Muscle layer of colon (tissue), 2 donors: Measurements from ENCODE around the gene TJAP1.
A peak's percentile ranks its signal among the peaks of the same experiment; 100 is the strongest.

ENCODE experiments used
- H3K27ac ChIP-seq: one replicate; pipeline ENCODE4 v1.7.0; 2013; ENCODE audit warnings: low read depth, mild to moderate bottlenecking, low read length, moderate library complexity
- H3K27me3 ChIP-seq, 2 donors: one replicate each; pipeline ENCODE4 v1.7.0; 2013; ENCODE audit warnings: low read length in 2 of 2, mild to moderate bottlenecking in 2 of 2; ENCODE audit not compliant: insufficient read depth in 2 of 2, control insufficient read depth in 1 of 2
- H3K36me3 ChIP-seq: one replicate; pipeline ENCODE4 v1.7.0; 2013; ENCODE audit warnings: mild to moderate bottlenecking, low read length; ENCODE audit not compliant: insufficient read depth
- H3K4me1 ChIP-seq: one replicate; pipeline ENCODE4 v1.7.0; 2013; ENCODE audit warnings: mild to moderate bottlenecking, low read length; ENCODE audit not compliant: insufficient read depth
- H3K4me3 ChIP-seq, 2 donors: one replicate each; pipeline ENCODE4 v1.7.0; 2013; ENCODE audit warnings: low read length in 2 of 2, low read depth in 1 of 2, mild to moderate bottlenecking in 1 of 2, moderate library complexity in 1 of 2
- H3K9ac ChIP-seq: one replicate; pipeline ENCODE4 v1.7.0; 2013; ENCODE audit warnings: low read length
- H3K9me3 ChIP-seq: one replicate; pipeline ENCODE4 v1.7.0; 2013; ENCODE audit warnings: mild to moderate bottlenecking, low read length
- donor health status: abdominal sarcoma.
- donor health status: Adenocarcinoma of cecum.

Gene TJAP1

DNA sequence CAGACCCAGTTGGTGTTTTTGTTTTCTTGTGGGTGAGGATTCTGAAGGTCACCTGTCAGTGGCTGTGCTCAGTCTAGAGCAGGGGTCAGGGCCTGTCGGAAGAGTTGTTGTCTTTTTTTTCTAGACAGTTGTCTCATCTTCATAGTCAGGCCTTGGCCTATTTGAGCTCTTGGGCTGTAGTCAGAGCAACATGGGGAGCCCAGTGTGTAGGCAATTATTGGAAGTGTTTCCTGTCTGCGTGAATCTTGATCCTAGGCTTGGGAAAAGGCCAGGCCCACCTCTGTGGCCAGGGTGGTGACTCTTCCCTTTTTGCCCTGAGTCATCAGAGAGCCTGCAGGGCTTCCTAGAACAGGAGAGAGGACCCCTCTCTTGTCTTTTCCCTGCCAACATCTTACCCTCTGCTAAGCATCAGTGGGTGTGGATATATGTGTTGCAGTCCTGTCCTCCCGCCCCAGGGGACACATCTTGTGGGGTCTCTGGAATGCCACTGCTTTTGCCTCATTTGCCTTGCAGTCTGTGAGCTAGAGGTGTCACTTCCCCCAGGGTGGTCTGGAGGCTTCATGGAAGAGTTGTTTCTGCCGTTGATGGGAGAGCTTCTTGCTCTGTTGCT is 11.4 kb downstream of the TJAP1 start:
- Histone ChIP-seq H3K36me3 (peaks cover 15% of the 10 kb centered on the region), H3K9ac (no peak overlapping the region), H3K27ac (no peak overlapping the region), H3K27me3 (no peaks in the 10 kb centered on the region), H3K4me3 (no peak overlapping the region), H3K4me1 (peaks cover 28% of the 10 kb centered on the region), H3K9me3 (no peaks in the 10 kb centered on the region)

DNA sequence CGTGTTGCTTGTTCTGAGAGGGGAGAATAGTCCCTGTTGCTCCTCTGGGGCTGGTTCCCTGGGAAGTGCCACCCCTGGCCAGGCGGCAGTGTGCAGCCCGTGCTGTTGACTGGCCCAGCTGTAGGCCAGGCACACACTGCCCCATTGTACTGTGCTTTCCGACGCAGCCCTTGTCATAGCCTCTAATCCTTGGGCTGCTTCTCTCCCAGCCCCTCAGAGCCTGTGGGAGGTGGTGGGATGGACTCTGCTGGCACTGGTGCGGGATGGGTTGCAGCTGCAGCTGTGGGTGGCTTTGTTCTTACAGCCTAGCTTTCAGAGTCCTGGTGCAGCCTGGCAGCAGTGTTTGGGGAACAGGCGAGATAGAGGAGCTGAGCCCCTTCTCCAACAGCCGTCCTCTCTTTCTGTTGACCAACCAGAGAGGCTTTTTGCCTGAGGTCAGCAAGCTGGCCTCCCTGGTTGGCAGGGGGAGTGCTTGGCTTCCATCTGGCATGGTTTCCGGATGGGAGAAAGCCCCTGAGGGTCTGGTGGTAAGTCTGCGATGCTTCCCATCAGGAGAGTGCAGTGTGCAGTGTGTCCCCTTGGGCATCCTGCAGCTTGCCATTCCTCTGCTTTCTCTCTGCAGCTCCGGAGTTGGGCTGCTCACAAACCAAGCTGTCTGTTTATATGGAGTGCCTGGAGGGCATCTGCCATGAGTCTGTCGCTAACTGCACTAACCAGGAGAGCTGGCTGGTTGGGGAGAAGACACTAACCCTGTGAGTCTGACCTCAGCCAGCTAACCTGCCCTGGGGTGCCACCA is 12.1 kb downstream of the TJAP1 start:
- Histone ChIP-seq H3K4me3 (no peak overlapping the region), H3K9ac (no peak overlapping the region), H3K4me1 (peaks cover 28% of the 10 kb centered on the region), H3K27me3 (no peaks in the 10 kb centered on the region), H3K36me3 (peaks cover 15% of the 10 kb centered on the region), H3K9me3 (no peaks in the 10 kb centered on the region), H3K27ac (no peak overlapping the region)

GRCh38 chr6:43490523-43490939 is 13.2 kb downstream of the TJAP1 start:
- no peak overlapping the region for H3K27ac ChIP-seq
- peaks cover 15% of the 10 kb centered on the region for H3K36me3 ChIP-seq
- peaks cover 32% of the 10 kb centered on the region for H3K4me1 ChIP-seq
- H3K9ac ChIP-seq = no peak overlapping the region
- H3K4me3 ChIP-seq = no peak overlapping the region
- no peaks in the 10 kb centered on the region for H3K9me3 ChIP-seq
- H3K27me3 ChIP-seq = no peaks in the 10 kb centered on the region

- Histone ChIP-seq H3K9me3 (no peaks in the 10 kb centered on the region), H3K4me3 (no peak overlapping the region), H3K36me3 (peaks cover 15% of the 10 kb centered on the region), H3K27me3 (no peaks in the 10 kb centered on the region), H3K9ac (no peak overlapping the region), H3K27ac (peak overlapping the region; percentile 52), H3K4me1 (peaks cover 47% of the 10 kb centered on the region)
These were observed 14.6 kb downstream of the TJAP1 start for GRCh38 chr6:43491750-43492661.

DNA sequence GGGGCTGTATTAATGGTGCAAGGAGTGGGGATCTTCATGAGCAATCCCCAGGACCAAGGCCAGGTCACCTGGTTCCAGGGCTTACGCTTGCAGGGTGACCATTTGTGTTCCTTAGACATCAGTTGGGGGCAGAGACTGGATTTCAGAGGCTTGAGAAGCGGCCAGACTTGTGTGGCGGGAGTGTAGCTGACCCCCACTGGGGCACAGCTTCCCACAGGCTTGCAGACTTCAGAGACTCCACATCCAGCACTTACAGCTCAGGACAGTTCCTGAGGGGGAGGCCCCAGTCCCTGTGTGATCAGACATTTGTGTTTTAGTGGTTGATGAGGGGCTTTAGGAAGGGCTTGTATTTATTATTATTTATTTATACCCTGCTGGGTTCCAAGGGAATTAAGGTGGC is 15.3 kb downstream of the TJAP1 start:
- Histone ChIP-seq H3K9ac (no peak overlapping the region), H3K4me1 (peaks cover 49% of the 10 kb centered on the region)

DNA sequence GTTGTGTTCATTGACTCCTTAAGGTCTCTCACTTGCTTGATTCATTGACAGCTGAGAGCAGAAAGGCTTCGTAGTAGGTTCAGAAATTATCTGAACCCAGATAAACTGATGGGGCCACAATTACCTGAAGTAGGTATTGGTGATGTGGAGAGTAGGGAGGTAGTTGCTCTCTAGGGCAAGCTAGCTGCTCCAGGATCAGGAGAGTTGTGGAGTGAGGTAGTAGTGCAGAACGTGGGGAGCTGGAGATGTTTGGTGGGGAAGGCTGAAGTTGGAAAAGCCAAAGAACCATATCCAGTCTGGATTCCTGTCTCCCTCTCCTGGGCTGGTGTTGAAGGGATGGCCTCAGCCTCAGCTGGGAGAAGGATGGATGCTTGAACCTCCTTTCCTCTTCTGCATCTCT is 15.9 kb downstream of the TJAP1 start:
- peaks cover 49% of the 10 kb centered on the region for H3K4me1 ChIP-seq
- H3K9ac ChIP-seq = peak overlapping the region; percentile 13
- no peak overlapping the region for H3K27ac ChIP-seq

More for the DNA sequence above, 15.3 kb downstream of the TJAP1 start:
- H3K27ac ChIP-seq = peak overlapping the region; percentile 52
- no peaks in the 10 kb centered on the region for H3K27me3 ChIP-seq
- peaks cover 18% of the 10 kb centered on the region for H3K36me3 ChIP-seq
- H3K9me3 ChIP-seq = no peaks in the 10 kb centered on the region
- no peak overlapping the region for H3K4me3 ChIP-seq

DNA sequence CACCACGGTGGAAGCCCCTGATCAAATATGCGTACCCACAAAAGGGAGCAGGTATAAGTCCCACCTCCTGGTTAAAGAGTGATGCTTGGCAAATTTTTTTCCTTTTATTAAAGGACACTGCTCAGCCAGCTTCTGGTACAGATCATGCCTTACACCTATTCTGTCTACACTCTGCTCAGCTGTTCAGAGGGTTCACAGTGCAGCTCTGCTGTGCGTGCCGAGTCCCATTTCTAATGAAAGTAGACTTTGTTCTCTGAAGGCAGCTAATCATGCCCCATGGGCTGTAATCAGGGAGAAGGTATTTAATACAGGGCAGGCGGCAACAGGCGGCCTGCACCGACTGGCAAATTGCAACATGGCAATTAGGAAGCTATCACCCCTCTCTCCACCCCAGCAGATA is 16.5 kb downstream of the TJAP1 start:
- H3K9me3 ChIP-seq = no peaks in the 10 kb centered on the region
- peaks cover 47% of the 10 kb centered on the region for H3K4me1 ChIP-seq
- H3K27ac ChIP-seq = no peak overlapping the region
- no peak overlapping the region for H3K9ac ChIP-seq
- no peaks in the 10 kb centered on the region for H3K27me3 ChIP-seq
- H3K36me3 ChIP-seq = peaks cover 26% of the 10 kb centered on the region
- no peak overlapping the region for H3K4me3 ChIP-seq

More for the DNA sequence above, 15.9 kb downstream of the TJAP1 start:
- Histone ChIP-seq H3K27me3 (no peaks in the 10 kb centered on the region), H3K4me3 (no peak overlapping the region), H3K36me3 (peaks cover 22% of the 10 kb centered on the region), H3K9me3 (no peaks in the 10 kb centered on the region)

GRCh38 chr6:43494321-43494720 is 17.0 kb downstream of the TJAP1 start:
- H3K4me3 ChIP-seq = no peak overlapping the region
- H3K27me3 ChIP-seq = no peaks in the 10 kb centered on the region
- no peak overlapping the region for H3K27ac ChIP-seq
- H3K4me1 ChIP-seq = peaks cover 42% of the 10 kb centered on the region
- no peaks in the 10 kb centered on the region for H3K9me3 ChIP-seq
- no peak overlapping the region for H3K9ac ChIP-seq
- H3K36me3 ChIP-seq = peaks cover 27% of the 10 kb centered on the region

DNA sequence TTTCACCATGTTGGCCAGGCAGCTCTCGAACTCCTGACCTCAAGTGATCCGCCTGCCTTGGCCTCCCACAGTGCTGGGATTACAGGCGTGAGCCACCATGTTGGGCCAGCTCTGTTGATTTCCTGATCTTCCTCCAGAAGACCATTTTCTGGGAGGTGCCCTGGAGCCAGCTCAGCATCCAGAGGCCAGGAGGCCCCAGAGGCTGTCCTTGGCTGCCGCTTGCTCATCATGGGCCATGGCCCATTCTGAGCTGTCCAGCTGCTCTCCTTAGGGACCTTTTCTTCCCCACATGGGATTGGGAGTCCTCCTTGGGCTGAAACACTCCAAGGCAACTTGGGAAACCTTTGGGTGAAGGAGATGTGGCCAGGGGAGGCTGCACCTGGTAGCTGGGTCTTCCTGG is 17.4 kb downstream of the TJAP1 start:
- Histone ChIP-seq H3K27me3 (no peaks in the 10 kb centered on the region), H3K36me3 (peaks cover 29% of the 10 kb centered on the region), H3K27ac (no peak overlapping the region), H3K9ac (no peak overlapping the region), H3K4me1 (peaks cover 39% of the 10 kb centered on the region), H3K9me3 (no peaks in the 10 kb centered on the region), H3K4me3 (no peak overlapping the region)

DNA sequence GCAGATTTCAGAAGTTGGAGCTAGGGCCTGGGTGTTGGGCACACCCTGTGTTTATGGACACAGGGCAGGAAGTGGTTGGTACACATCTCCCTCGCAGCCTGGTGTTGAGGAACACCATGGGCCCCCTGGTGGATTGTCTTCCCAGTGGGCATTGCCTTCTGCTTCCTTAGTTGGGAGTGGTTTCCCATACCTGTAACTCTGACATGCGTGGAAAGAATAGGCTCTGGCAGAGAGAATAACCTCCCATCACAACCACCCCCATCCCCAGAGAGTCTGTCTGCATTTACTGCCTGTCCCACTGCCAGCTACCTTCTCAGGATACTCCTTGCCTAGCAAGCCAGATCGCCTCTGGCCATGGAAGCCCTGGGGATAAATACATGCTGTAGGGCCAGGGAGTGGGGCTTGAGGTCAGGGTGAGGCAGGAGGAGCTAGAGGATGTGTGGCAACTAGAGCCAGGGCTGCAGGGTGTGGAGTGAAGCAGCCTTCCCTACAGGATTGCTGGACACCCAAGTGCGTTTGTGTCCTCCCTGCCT is 18.1 kb downstream of the TJAP1 start:
- Histone ChIP-seq H3K9ac (no peak overlapping the region), H3K4me3 (no peak overlapping the region), H3K27me3 (no peaks in the 10 kb centered on the region), H3K27ac (no peak overlapping the region), H3K4me1 (peaks cover 39% of the 10 kb centered on the region), H3K36me3 (peaks cover 34% of the 10 kb centered on the region), H3K9me3 (no peaks in the 10 kb centered on the region)
